ENCODE data around the gene C1orf105.
A peak's percentile ranks its signal among the peaks of the same experiment; 100 is the strongest.
"Not testable (repeated sequence)": the region's sequence is repeated elsewhere in the genome, so short reads cannot be mapped to it uniquely, and the experiment has no call there.

Gene C1orf105

DNA sequence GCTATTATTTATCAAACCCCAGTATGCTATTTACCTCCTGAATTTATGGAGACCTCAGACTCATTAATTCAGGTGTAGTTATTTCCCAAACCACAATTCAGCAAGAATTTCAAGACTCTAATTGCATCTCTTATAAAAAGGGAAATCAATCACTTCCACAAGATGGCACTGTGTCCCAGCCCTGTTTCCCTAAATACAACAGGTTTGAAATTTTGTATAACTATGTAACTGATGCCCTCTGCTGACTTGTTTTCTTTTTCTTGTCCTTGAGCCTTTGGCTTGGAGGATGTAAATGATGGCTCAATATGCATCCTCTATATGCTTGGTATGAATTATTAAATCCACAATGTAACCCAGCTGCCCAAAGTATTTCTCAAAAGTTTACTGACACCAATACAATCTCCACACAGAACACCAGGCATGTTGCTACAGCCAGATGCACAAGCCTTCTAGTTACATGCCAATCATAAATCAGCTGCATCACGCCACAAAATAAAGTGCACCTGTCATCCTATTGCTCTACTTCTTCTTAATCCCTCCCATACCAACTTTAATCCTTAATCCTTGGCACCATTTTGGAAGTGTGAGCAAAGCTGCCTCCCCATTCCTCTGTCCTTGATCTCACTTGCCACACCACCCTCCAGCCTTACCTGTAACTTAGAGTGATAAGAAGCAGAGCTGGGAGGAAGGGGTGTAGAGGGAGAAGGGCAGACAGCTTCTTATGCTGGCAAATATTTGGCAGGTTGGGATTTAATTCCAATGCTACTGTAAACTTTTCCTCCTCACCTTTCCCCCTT lies 9.0 kb downstream of the C1orf105 start:
- peak; percentile 32 for DNase-seq

GRCh38 chr1:172430128-172430454 lies 9.6 kb downstream of the C1orf105 start:
- DNase-seq = no peak

DNA sequence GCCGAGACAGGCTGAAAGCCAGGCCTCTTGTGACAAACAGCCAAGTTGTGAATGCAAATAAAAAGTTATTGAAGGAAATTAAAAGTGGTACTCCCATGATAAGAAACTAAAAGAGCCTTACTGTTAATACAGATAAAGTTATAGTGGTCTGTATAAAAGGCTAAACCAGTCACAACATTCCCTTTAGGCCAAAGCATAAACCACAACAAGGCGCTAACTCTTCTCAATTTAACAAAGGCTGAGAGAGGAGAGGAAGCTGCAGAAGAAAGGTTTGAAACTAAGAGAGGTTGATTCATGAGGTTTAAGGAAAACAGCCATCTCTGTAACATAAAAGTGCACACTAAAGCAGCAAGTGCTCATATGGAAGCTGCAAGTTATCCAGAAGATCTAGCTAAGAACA lies 10.7 kb downstream of the C1orf105 start:
- no peak for DNase-seq

DNA sequence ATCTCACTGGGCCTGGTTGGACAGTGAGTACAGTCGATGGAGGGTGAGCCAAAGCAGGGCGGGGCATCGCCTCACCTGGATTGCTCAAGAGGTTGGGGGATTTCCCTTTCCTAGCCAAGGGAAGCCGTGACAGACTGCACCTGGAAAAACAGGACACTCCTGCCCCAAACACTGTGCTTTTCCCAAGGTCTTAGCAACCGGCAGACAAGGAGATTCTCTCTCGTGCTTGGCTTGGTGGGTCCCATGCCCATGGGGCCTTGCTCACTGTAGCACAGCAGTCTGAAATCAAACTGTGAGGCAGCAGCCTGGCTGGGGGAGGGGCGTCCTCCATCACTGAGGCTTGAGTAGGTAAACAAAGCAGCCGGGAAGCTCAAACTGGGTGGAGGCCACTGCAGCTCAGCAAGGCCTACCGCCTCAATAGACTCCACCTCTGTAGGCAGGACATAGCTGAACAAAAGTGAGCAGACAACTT lies 11.3 kb downstream of the C1orf105 start:
- peak; percentile 31 for DNase-seq

DNA sequence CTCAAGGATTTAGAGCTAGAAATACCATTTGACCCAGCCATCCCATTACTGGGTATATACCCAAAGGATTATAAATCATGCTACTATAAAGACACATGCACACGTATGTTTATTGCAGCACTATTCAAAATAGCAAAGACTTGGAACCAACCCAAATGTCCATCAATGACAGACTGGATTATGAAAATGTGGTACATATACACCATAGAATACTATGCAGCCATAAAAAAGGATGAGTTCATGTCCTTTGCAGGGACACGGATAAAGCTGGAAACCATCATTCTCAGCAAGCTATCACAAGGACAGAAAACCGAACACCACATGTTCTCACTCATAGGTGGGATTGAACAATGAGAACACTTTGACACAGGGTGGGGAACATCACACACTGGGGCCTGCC lies 16.7 kb downstream of the C1orf105 start:
- not testable (repeated sequence) for DNase-seq

DNA sequence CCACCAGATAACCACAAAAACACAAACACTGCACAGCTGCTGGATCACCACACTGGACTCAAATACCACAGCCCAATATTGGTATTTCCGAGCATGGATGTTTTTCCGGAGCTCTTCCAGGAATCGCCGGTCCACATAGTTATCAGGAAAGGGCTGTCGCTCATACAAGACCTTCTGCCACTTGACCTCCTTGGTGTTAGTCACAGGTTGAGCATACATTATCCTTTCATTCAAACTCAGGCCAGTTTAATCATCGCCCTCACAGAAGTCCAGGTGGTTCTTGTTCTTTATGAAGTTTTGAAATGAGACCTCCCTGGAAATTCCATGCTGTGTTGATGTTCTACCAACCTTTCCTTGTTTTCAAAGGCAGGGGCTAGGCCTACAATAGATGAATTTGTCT lies 21.9 kb downstream of the C1orf105 start:
- DNase-seq = no peak

- no peak for DNase-seq
These were observed 22.5 kb downstream of the C1orf105 start for GRCh38 chr1:172442843-172443565.

- peak; percentile 93 for DNase-seq
These were observed 23.4 kb downstream of the C1orf105 start, which contains the start of gene PIGC for GRCh38 chr1:172443666-172444453. Gene PIGC, minus strand, starts transcription at chr1:172444069. Its CDS starts 1,447 bp downstream, at chr1:172442622.

- DNase-seq = no peak
These were observed 26.1 kb downstream of the C1orf105 start for GRCh38 chr1:172446547-172446946.

- DNase-seq = no peak
These were observed 27.2 kb downstream of the C1orf105 start for GRCh38 chr1:172447641-172448040.

GRCh38 chr1:172448995-172449584 lies 28.6 kb downstream of the C1orf105 start:
- no peak for DNase-seq

- DNase-seq = no peak
These were observed 29.4 kb downstream of the C1orf105 start for GRCh38 chr1:172449585-172450523.

- DNase-seq = no peak
These were observed 30.0 kb downstream of the C1orf105 start for GRCh38 chr1:172450524-172450885.

DNA sequence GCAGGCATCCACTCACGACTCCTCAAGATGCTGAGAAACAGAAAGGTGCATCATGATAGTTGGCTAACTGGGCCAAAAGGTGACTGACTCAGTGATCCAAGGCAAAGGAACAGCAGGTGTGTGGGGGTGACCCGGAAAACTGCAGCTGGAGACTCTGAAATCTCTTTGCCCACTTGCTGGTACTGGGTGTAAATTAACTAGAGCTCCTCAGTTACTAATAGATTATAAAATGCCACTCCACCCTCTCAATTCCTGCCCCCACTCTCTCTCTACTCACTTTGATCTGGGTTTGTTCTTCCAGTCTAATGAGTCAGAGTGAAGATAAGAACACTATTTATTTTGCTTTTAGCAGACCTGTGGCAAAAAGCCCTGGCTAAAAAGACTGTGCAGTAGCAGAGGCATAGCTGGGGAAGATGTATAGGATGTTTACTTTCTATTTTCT lies 30.5 kb downstream of the C1orf105 start:
- DNase-seq = no peak

DNA sequence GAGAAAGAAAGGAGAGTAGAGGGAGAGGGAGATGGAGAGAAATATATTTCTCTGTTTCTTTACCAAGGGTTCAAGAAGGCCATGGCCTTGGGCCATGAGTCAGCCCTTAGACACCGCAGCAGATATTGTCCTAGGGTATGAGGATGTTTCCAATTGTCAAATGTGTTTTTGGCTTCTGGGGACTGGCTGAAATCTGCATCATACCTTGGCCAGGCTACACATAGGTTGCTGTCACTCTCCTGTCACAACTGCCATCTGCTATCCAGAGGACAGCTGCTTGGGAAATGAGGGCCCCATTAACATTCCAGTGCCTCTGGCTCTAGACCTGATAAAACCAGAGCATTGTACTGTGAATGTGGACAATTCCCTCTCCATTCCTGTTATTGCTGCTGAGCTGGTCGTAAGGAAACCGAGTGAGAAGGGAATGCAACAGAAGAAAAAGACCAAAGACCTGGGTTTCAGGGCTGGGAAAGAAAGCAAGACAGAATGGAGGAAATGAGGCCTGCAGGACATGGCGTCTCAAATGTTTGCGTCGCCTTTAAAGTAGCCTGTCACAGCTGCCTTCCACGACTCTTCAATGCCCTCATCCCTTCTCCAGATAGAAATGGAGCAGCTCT lies 32.2 kb downstream of the C1orf105 start:
- no peak for DNase-seq

DNA sequence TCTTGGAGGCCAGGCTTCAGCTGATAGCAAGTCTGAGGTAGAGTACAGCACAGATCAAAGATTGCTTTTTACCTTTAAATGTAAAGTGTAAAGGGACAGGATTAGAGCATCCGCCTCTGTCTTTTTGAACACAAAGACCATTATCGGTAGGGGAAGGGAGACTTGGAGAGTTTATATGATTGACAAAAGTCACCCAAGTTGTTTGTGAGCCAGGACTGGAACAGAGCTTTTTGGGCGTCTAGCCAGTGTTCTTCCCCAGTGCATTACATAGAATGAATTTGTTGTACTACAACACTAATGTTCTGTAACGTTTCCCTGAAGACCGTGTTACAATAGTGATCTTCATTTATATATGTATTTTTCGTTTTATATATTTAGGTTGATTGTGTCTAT lies 32.7 kb downstream of the C1orf105 start:
- no peak for DNase-seq

DNA sequence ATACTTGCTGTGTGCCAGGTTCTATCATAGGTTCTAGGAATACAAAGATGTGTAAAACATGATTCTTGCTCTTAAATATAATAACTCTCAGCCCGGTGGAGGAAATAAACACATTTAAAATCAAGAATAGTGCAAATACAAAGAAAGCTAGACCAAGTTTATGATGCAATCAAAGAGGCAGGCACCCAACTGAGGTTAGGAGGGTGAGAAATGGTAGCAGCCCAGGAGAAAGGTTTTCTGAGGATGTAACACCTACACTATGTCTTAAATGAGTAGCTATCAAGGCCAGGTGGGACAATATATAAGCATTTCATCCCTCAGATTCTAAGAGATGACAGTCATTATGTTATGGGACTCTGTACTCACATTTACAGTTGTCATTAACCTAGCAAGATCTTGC lies 33.1 kb downstream of the C1orf105 start:
- no peak for DNase-seq

GRCh38 chr1:172455451-172455850 lies 35.0 kb downstream of the C1orf105 start:
- no peak for DNase-seq

DNA sequence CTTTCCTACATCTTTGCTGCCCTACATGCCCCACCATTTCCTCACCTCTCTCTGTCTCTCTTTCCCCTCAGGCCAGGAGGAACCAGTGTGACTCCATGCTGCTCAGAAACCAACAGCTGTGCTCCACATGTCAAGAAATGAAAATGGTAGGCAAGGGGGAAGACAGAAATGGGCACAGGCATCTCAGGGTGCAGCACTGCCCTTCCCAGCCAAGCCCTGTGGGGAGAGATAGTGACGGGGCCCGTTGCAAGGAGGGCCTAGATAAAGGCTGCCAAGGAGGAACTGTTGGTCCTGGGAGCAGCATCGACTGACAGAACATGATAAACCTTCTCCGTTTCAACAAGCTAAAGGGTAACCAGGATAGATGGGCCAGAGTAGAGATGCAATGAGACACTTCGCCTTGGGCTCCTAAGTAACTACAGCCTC lies 35.9 kb downstream of the C1orf105 start:
- no peak for DNase-seq

- no peak for DNase-seq
These were observed 37.1 kb downstream of the C1orf105 start for GRCh38 chr1:172457479-172458130.

GRCh38 chr1:172460177-172460576 lies 39.7 kb downstream of the C1orf105 start:
- no peak for DNase-seq
